Measurements from ENCODE around the gene INPP5E. TPM values are rescaled to one million over a fixed set of nuclear protein-coding genes. Genes with fewer than 3 reads are reported as not detected.
A peak's percentile ranks its signal among the peaks of the same experiment; 100 is the strongest.

INPP5E gene
- total and polyA plus RNA-seq, 2 experiments from 2014 or later: 5.8 to 13.4 TPM

GRCh38 chr9:136441681-136442245 lies 2.1 kb upstream of the INPP5E start:
- H3K27ac Mint-ChIP-seq: no peak overlapping the region
- peaks cover 15% of the 10 kb centered on the region for H3K4me1 Mint-ChIP-seq
- H3K4me3 Mint-ChIP-seq: peak overlapping the region; percentile 38; the same call in 2 of the 3 replicates
- Histone ChIP-seq H4K20me1 (replicated peaks; ENCODE audit: insufficient read depth) (peaks cover 22% of the 10 kb centered on the region), H3K9me2 (ENCODE audit: insufficient read depth) (no peaks in the 10 kb centered on the region), H3K4me1 (ENCODE audit: insufficient read depth) (no peaks in the 10 kb centered on the region), H3K27ac (ENCODE audit: low read depth) (0 out of 2 replicates have a peak overlapping the region, but pooled peaks have one; percentile 80), H3K4me3 (no peak overlapping the region), H3K79me2 (replicated peaks; ENCODE audit: insufficient read depth) (peaks cover 18% of the 10 kb centered on the region), H3K27me3 (ENCODE audit: insufficient read depth) (no peaks in the 10 kb centered on the region), H3F3A (replicated peaks; ENCODE audit: low read depth) (peaks cover 27% of the 10 kb centered on the region), H3K4me2 (no peak overlapping the region), H3K36me3 (ENCODE audit: insufficient read depth) (peaks cover 23% of the 10 kb centered on the region), H2AFZ (no peak overlapping the region)
- no peak for DNase-seq (ENCODE audit: low spot score)
- peaks cover 56% of the 10 kb centered on the region for H3K36me3 Mint-ChIP-seq (ENCODE audit: low read depth)
- 0 out of 3 replicates have a peak, but pooled peaks cover 2% of the 10 kb centered on the region for H3K9me3 Mint-ChIP-seq
- TF ChIP-seq EZH2phosphoT487 (IDR thresholded peaks at IDR 0.05; ENCODE audit: unreplicated experiment): no peak
- no peak for TF ChIP-seq ZNF331 (CRISPR knock-in tag; IDR thresholded peaks at IDR 0.05; ENCODE audit: low read depth)
- H3K27me3 Mint-ChIP-seq (ENCODE audit: insufficient read depth, low read depth, poor library complexity): peaks cover 7% of the 10 kb centered on the region
- no peak for ATAC-seq

DNA sequence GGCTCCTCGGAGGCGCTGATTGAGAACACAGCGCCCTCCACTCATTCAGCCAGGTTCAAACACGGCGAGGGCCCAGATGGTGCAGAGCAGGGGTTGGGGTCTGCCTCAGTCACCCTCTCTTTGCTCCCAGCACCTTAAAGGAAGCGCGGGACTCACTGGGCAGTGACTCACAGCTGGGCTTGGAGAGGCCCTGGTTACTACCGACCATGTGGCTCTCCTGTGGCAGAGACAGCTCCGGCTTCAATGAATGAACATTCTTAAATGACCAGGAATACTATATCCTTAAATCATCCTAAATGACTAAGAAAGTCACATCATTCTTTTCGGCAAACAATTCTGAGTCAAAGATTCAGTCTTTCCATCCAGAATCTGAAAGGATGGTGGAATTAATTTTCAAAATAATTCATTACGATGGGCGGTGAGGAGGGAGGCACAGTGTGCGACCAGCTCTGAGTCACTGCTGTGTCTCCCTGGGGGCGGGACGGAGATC lies 1.6 kb upstream of the INPP5E start:
- Histone ChIP-seq H3F3A (replicated peaks; ENCODE audit: low read depth) (peaks cover 27% of the 10 kb centered on the region), H3K36me3 (ENCODE audit: insufficient read depth) (peaks cover 17% of the 10 kb centered on the region), H3K4me2 (no peak overlapping the region), H2AFZ (no peak overlapping the region), H3K27me3 (ENCODE audit: insufficient read depth) (no peaks in the 10 kb centered on the region), H3K9me2 (ENCODE audit: insufficient read depth) (no peaks in the 10 kb centered on the region), H4K20me1 (replicated peaks; ENCODE audit: insufficient read depth) (peaks cover 27% of the 10 kb centered on the region), H3K4me3 (no peak overlapping the region), H3K27ac (ENCODE audit: low read depth) (0 out of 2 replicates have a peak overlapping the region, but pooled peaks have one; percentile 80), H3K4me1 (ENCODE audit: insufficient read depth) (no peaks in the 10 kb centered on the region), H3K79me2 (replicated peaks; ENCODE audit: insufficient read depth) (peaks cover 24% of the 10 kb centered on the region)
- H3K9me3 Mint-ChIP-seq: 0 out of 3 replicates have a peak, but pooled peaks cover 2% of the 10 kb centered on the region
- no peak for DNase-seq (ENCODE audit: low spot score)
- H3K36me3 Mint-ChIP-seq (ENCODE audit: low read depth): peaks cover 51% of the 10 kb centered on the region
- peaks cover 12% of the 10 kb centered on the region for H3K27me3 Mint-ChIP-seq (ENCODE audit: insufficient read depth, low read depth, poor library complexity)
- no peak for ATAC-seq
- H3K4me3 Mint-ChIP-seq: peak overlapping the region; percentile 38; the same call in 2 of the 3 replicates
- TF ChIP-seq REST (IDR thresholded peaks at IDR 0.05; ENCODE audit: unreplicated experiment) (no peak), EZH2 (IDR thresholded peaks at IDR 0.05; ENCODE audit: low read depth, unreplicated experiment) (no peak), JUNB (IDR thresholded peaks at IDR 0.05; ENCODE audit: unreplicated experiment) (no peak), CREB1 (CRISPR knock-in tag; IDR thresholded peaks at IDR 0.05; ENCODE audit: low read depth) (no peak), STAT1 (IDR thresholded peaks at IDR 0.05; ENCODE audit: unreplicated experiment) (no peak), EZH2phosphoT487 (IDR thresholded peaks at IDR 0.05; ENCODE audit: unreplicated experiment) (no peak)
- TF ChIP-seq, protein P1, sequence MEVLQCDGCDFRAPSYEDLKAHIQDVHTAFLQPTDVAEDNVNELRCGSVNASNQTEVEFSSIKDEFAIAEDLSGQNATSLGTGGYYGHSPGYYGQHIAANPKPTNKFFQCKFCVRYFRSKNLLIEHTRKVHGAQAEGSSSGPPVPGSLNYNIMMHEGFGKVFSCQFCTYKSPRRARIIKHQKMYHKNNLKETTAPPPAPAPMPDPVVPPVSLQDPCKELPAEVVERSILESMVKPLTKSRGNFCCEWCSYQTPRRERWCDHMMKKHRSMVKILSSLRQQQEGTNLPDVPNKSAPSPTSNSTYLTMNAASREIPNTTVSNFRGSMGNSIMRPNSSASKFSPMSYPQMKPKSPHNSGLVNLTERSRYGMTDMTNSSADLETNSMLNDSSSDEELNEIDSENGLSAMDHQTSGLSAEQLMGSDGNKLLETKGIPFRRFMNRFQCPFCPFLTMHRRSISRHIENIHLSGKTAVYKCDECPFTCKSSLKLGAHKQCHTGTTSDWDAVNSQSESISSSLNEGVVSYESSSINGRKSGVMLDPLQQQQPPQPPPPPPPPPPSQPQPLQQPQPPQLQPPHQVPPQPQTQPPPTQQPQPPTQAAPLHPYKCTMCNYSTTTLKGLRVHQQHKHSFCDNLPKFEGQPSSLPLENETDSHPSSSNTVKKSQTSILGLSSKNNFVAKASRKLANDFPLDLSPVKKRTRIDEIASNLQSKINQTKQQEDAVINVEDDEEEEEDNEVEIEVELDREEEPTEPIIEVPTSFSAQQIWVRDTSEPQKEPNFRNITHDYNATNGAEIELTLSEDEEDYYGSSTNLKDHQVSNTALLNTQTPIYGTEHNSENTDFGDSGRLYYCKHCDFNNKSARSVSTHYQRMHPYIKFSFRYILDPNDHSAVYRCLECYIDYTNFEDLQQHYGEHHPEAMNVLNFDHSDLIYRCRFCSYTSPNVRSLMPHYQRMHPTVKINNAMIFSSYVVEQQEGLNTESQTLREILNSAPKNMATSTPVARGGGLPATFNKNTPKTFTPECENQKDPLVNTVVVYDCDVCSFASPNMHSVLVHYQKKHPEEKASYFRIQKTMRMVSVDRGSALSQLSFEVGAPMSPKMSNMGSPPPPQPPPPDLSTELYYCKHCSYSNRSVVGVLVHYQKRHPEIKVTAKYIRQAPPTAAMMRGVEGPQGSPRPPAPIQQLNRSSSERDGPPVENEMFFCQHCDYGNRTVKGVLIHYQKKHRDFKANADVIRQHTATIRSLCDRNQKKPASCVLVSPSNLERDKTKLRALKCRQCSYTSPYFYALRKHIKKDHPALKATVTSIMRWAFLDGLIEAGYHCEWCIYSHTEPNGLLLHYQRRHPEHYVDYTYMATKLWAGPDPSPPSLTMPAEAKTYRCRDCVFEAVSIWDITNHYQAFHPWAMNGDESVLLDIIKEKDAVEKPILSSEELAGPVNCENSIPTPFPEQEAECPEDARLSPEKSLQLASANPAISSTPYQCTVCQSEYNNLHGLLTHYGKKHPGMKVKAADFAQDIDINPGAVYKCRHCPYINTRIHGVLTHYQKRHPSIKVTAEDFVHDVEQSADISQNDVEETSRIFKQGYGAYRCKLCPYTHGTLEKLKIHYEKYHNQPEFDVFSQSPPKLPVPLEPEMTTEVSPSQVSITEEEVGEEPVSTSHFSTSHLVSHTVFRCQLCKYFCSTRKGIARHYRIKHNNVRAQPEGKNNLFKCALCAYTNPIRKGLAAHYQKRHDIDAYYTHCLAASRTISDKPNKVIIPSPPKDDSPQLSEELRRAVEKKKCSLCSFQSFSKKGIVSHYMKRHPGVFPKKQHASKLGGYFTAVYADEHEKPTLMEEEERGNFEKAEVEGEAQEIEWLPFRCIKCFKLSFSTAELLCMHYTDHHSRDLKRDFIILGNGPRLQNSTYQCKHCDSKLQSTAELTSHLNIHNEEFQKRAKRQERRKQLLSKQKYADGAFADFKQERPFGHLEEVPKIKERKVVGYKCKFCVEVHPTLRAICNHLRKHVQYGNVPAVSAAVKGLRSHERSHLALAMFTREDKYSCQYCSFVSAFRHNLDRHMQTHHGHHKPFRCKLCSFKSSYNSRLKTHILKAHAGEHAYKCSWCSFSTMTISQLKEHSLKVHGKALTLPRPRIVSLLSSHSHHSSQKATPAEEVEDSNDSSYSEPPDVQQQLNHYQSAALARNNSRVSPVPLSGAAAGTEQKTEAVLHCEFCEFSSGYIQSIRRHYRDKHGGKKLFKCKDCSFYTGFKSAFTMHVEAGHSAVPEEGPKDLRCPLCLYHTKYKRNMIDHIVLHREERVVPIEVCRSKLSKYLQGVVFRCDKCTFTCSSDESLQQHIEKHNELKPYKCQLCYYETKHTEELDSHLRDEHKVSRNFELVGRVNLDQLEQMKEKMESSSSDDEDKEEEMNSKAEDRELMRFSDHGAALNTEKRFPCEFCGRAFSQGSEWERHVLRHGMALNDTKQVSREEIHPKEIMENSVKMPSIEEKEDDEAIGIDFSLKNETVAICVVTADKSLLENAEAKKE (CRISPR knock-in tag; IDR thresholded peaks at IDR 0.05): no peak
- TF ChIP-seq, protein P2, sequence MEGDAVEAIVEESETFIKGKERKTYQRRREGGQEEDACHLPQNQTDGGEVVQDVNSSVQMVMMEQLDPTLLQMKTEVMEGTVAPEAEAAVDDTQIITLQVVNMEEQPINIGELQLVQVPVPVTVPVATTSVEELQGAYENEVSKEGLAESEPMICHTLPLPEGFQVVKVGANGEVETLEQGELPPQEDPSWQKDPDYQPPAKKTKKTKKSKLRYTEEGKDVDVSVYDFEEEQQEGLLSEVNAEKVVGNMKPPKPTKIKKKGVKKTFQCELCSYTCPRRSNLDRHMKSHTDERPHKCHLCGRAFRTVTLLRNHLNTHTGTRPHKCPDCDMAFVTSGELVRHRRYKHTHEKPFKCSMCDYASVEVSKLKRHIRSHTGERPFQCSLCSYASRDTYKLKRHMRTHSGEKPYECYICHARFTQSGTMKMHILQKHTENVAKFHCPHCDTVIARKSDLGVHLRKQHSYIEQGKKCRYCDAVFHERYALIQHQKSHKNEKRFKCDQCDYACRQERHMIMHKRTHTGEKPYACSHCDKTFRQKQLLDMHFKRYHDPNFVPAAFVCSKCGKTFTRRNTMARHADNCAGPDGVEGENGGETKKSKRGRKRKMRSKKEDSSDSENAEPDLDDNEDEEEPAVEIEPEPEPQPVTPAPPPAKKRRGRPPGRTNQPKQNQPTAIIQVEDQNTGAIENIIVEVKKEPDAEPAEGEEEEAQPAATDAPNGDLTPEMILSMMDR (conservative IDR thresholded peaks at IDR 0.05; ENCODE audit: low read depth in 2 of 2): no peak
- no peak overlapping the region for H3K27ac Mint-ChIP-seq
- H3K4me1 Mint-ChIP-seq: peaks cover 18% of the 10 kb centered on the region
